Heart right ventricle (tissue), 16 donors: ENCODE data around the gene EYS. TPM values are rescaled to one million over a fixed set of nuclear protein-coding genes. Genes with fewer than 3 reads are reported as not detected.

Source experiments
- ATAC-seq, 8 donors: fragments of 200-7000 bp; cut with Tn5 transposase; one replicate each; pipeline ENCODE4 v1.9.1; 2020; ENCODE audit warnings: mild to moderate bottlenecking in 8 of 8, moderate library complexity in 8 of 8, moderate number of reproducible peaks in 1 of 8
- DNase-seq, 2 donors: peaks; one replicate each; pipeline ENCODE4 v3.0.0-alpha.2; 2020
- H3K27ac ChIP-seq, 10 donors: fragments of 200-600 bp; sonication (generic) in 2 of 10; one replicate each; pipeline versions ENCODE4 v1.5.0 to v1.8.0; 2020 to 2022; ENCODE audit warnings: mild to moderate bottlenecking in 3 of 10
- H3K27me3 ChIP-seq, 7 donors: fragments of 200-600 bp; one replicate each; pipeline ENCODE4 v1.8.0; 2021 to 2022; ENCODE audit warnings: mild to moderate bottlenecking in 2 of 7
- H3K36me3 ChIP-seq, 9 donors: fragments of 200-600 bp; sonication (generic) in 1 of 9; one replicate each; pipeline versions ENCODE4 v1.5.0 to v1.8.0; 2020 to 2022; ENCODE audit warnings: mild to moderate bottlenecking in 2 of 9
- H3K4me1 ChIP-seq, 9 donors: fragments of 200-600 bp; sonication (generic) in 1 of 9; one replicate each; pipeline versions ENCODE4 v1.5.0 to v1.8.0; 2020 to 2022; ENCODE audit warnings: mild to moderate bottlenecking in 4 of 9
- H3K4me3 ChIP-seq, 10 donors: fragments of 200-600 bp; sonication (generic) in 2 of 10; one replicate each; pipeline versions ENCODE4 v1.5.0 to v1.8.0; 2020 to 2022; ENCODE audit warnings: mild to moderate bottlenecking in 7 of 10, moderate library complexity in 2 of 10
- H3K9me3 ChIP-seq, 11 donors: fragments of 200-600 bp in 10 of 11; sonication (generic) in 2 of 11; one replicate each; pipeline versions ENCODE4 v1.5.0 to v1.8.0; 2013 to 2022; ENCODE audit warnings: mild to moderate bottlenecking in 2 of 11, control low read depth in 1 of 11, moderate library complexity in 1 of 11
- CTCF ChIP-seq, 9 donors: fragments of 200-600 bp; sonication (generic) in 2 of 9; IDR thresholded peaks; one replicate each; pipeline versions ENCODE4 v1.5.0 to v1.8.0; 2021 to 2022; ENCODE audit warnings: antibody characterized with exemption in 9 of 9, mild to moderate bottlenecking in 5 of 9, moderate library complexity in 1 of 9
- WGBS, 2 donors: extraction: QIAGEN DNeasy Blood & Tissue Kit; methylation state at CpG; one replicate each; pipeline ENCODE4 v1.1.7; 2013; ENCODE audit warnings: inconsistent platforms in 1 of 2; 5-methylcytosine and 5-hydroxymethylcytosine counted together
- intact Hi-C, 10 donors: fragments of 100-400 bp; cut with DNase I; formaldehyde crosslinking; loops; one replicate each; pipeline versions ENCODE4 v1.11.1 to v1.14.2; 2022
- polyA plus RNA-seq, 2 donors: library from polyadenylated mRNA; stranded (reverse); fragments of 200-250 nt; gene quantifications; one replicate each; pipeline ENCODE4 v1.2.3, GENCODE V29; 2013
- total RNA-seq, 10 donors: library from RNA; stranded (reverse); fragmentation: NEBNext Ultra II Directional in 3 of 10; extraction: Animal tissue kit (Norgen Biotek cat#: 25700) in 3 of 10; gene quantifications; one replicate each; pipeline versions ENCODE4 v1.2.1 to v1.2.4, GENCODE V29; 2021 to 2023
- donor health status: Arrhythmogenic right ventricular cardiomyopathy.
- donor health status: ischemic (EF 13 %, LVEDD 7.1; RV severe dilation, severe dysfunction).
- donor health status: healthy with polysubstance abuse.
- donor health status: DM: no; HTN: yes; CAD: no.
- donor health status: DM: no; HTN: no; CAD: no.
- donor health status: ischemic (EF 25% LVEDD 6.9; RV normal size, moderate dysfunction).
- donor health status: ischemic (EF 25% LVEDD 5.7; RV mildly dilated, moderate dysfunction).
- donor health status: healthy.
- donor health status: DM: yes; HTN: yes; CAD: no.
- donor health status: Ischemic cardiomyopathy.
- donor health status: ischemic (EF 35%, LVEDD 5.7; RV mildly dilated, moderate dysfunction).
- donor health status: nonischemic (EF 11% LVEDD 7.7; RV severe dilation, severe dysfunction).
- donor health status: DM: yes; HTN: yes; CAD: no.
- donor health status: PGD.
- donor health status: ischemic (EF 29% LVEDD 5.4; RV normal size, mild dysfunction).
- donor health status: nonischemic (EF 23%, LVEDD 6.1; RV moderate dilation, normal function).

EYS gene
- total and polyA plus RNA-seq, 12 donors: 0.02 to 0.40 (median 0.18) TPM; not detected in 8

GRCh38 chr6:64299176-64299575 is 1407.8 kb downstream of the EYS start:
- no peaks in the 10 kb centered on the region for H3K36me3 ChIP-seq
- ATAC-seq (no peak), DNase-seq (no peak)
- intact Hi-C loops: no loop called here
- peaks cover 0 to 63% (median 4%) of the 10 kb centered on the region in 11 donors for H3K9me3 ChIP-seq
- no peaks in the 10 kb centered on the region for H3K4me1 ChIP-seq
- H3K27ac ChIP-seq: no peak overlapping the region
- H3K27me3 ChIP-seq: no peaks in the 10 kb centered on the region
- no peak for TF ChIP-seq CTCF (IDR thresholded peaks at IDR 0.05)
- no peak overlapping the region for H3K4me3 ChIP-seq
- WGBS, 2 donors: 91 to 94% methylated on average over 7 of the region's 7 CpGs

- Histone ChIP-seq H3K36me3 (no peaks in the 10 kb centered on the region), H3K4me3 (no peak overlapping the region), H3K27ac (no peak overlapping the region), H3K4me1 (no peaks in the 10 kb centered on the region), H3K9me3 (peaks cover 0 to 48% (median 4%) of the 10 kb centered on the region in 11 donors), H3K27me3 (no peaks in the 10 kb centered on the region)
- no peak for TF ChIP-seq CTCF (IDR thresholded peaks at IDR 0.05)
- DNase-seq: no peak
- ATAC-seq: no peak
- intact Hi-C loops: no loop called here
Measured at GRCh38 chr6:64294034-64294433, 1413.0 kb downstream of the EYS start.

- Histone ChIP-seq H3K27me3 (no peaks in the 10 kb centered on the region), H3K36me3 (no peaks in the 10 kb centered on the region), H3K4me3 (no peak overlapping the region), H3K4me1 (no peaks in the 10 kb centered on the region), H3K27ac (no peak overlapping the region), H3K9me3 (peaks cover 0 to 41% (median 4%) of the 10 kb centered on the region in 11 donors)
- DNase-seq (no peak), ATAC-seq (no peak)
- intact Hi-C loops: no loop called here
- no peak for TF ChIP-seq CTCF (IDR thresholded peaks at IDR 0.05)
Measured at GRCh38 chr6:64293298-64293697, 1413.7 kb downstream of the EYS start.

- WGBS, 2 donors: 59 to 60% methylated on average over 3 of the region's 3 CpGs
- Histone ChIP-seq H3K9me3 (peaks cover 0 to 19% (median 0%) of the 10 kb centered on the region in 11 donors), H3K27me3 (no peaks in the 10 kb centered on the region), H3K36me3 (no peaks in the 10 kb centered on the region), H3K4me3 (no peak overlapping the region), H3K4me1 (no peaks in the 10 kb centered on the region), H3K27ac (no peak overlapping the region)
- TF ChIP-seq CTCF (IDR thresholded peaks at IDR 0.05): no peak
- DNase-seq: no peak
- intact Hi-C loops: no loop called here
- ATAC-seq: no peak
Measured at GRCh38 chr6:64290867-64291266, 1416.2 kb downstream of the EYS start.

GRCh38 chr6:64289931-64290330 is 1417.1 kb downstream of the EYS start:
- no peak overlapping the region for H3K4me3 ChIP-seq
- intact Hi-C loops: no loop called here
- DNase-seq (no peak), ATAC-seq (no peak)
- TF ChIP-seq CTCF (IDR thresholded peaks at IDR 0.05): no peak
- H3K9me3 ChIP-seq: peaks cover 0 to 13% (median 0%) of the 10 kb centered on the region in 11 donors
- 76 to 87% methylated on average over 1 of the region's 1 CpG for WGBS, 2 donors
- no peaks in the 10 kb centered on the region for H3K27me3 ChIP-seq
- H3K4me1 ChIP-seq: no peaks in the 10 kb centered on the region
- no peaks in the 10 kb centered on the region for H3K36me3 ChIP-seq
- H3K27ac ChIP-seq: no peak overlapping the region
